ENCODE results near the gene POU6F2. TPM values are rescaled to one million over a fixed set of nuclear protein-coding genes. Genes with fewer than 3 reads are reported as not detected.

Gene POU6F2
- total RNA-seq, 4 donors from 2014 or later: 0.31 to 0.66 TPM; not detected in 2

DNA sequence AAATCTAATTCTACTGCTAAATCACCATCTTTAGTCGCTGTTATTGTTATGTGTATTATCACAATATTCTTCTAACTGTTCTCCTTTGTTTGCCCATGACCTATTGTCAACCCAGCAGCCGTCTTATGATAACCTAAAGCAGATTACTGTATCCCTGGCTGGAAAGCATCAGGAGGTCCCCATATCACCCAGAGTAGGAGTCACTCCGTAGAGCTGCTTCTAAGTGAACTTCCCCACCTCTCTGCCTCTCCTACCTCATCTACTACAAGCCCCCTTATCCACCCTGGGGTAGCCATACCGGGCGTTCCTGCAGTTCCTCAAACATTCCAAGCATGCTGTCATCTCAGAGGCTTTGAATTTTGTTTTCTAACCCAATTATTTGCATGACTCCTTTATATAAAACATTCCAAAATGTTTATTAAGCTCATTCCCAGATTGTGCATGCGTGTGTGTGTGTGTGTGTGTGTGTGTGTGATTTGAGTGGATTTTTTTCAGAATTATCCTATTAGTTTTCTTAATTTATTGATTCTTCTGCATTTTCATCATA, 39.7 kb downstream of the POU6F2 start:
- WGBS, 2 donors (ENCODE audit: low coverage in 1 of 2): 51 to 52% methylated on average over 5 to 6 of the region's 6 CpGs

DNA sequence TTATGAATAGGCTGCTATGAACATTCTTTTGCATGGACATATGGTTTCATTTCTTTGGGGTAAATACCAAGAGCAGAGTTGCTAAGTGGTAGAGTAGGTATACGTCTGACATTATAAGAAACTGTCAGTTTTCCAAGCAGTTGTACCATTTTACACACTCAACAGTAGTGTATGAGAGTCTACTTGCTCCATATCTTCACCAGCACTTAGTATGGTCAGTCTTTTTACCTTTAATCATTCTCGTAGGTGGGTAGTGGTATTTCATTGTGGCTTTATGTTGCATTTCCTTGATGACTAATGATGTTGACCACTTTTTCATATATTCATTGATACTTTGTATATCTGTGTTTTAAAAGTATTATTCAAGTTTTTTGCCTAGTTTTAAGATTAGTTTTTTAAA, 45.1 kb downstream of the POU6F2 start:
- TF ChIP-seq POLR2A (IDR thresholded peaks at IDR 0.05) (no peak), EP300 (IDR thresholded peaks at IDR 0.05) (no peak), POLR2AphosphoS5 (IDR thresholded peaks at IDR 0.05) (no peak)
- TF ChIP-seq, protein P1, sequence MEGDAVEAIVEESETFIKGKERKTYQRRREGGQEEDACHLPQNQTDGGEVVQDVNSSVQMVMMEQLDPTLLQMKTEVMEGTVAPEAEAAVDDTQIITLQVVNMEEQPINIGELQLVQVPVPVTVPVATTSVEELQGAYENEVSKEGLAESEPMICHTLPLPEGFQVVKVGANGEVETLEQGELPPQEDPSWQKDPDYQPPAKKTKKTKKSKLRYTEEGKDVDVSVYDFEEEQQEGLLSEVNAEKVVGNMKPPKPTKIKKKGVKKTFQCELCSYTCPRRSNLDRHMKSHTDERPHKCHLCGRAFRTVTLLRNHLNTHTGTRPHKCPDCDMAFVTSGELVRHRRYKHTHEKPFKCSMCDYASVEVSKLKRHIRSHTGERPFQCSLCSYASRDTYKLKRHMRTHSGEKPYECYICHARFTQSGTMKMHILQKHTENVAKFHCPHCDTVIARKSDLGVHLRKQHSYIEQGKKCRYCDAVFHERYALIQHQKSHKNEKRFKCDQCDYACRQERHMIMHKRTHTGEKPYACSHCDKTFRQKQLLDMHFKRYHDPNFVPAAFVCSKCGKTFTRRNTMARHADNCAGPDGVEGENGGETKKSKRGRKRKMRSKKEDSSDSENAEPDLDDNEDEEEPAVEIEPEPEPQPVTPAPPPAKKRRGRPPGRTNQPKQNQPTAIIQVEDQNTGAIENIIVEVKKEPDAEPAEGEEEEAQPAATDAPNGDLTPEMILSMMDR (IDR thresholded peaks at IDR 0.05): no peak
- Histone ChIP-seq H3K4me3 (no peak overlapping the region), H3K4me1 (no peaks in the 10 kb centered on the region), H3K27ac (no peak overlapping the region), H3K9me3 (peaks cover 0 to 16% (median 0%) of the 10 kb centered on the region in 3 donors), H3K27me3 (no peaks in the 10 kb centered on the region), H3K36me3 (no peaks in the 10 kb centered on the region)
- ATAC-seq: no peak
- WGBS, 2 donors (ENCODE audit: low coverage in 1 of 2): 89 to 100% methylated on average over 2 of the region's 2 CpGs

More for the DNA sequence above, 39.7 kb downstream of the POU6F2 start:
- Histone ChIP-seq H3K36me3 (no peaks in the 10 kb centered on the region), H3K4me3 (no peak overlapping the region), H3K27me3 (peaks cover 4% of the 10 kb centered on the region), H3K9me3 (peaks cover 0 to 2% (median 0%) of the 10 kb centered on the region in 3 donors), H3K4me1 (no peaks in the 10 kb centered on the region), H3K27ac (no peak overlapping the region)
- no peak for ATAC-seq
- TF ChIP-seq POLR2AphosphoS5 (IDR thresholded peaks at IDR 0.05): no peak
- TF ChIP-seq, protein P1 (IDR thresholded peaks at IDR 0.05): no peak
- no peak for TF ChIP-seq EP300 (IDR thresholded peaks at IDR 0.05)
- TF ChIP-seq POLR2A (IDR thresholded peaks at IDR 0.05): no peak

DNA sequence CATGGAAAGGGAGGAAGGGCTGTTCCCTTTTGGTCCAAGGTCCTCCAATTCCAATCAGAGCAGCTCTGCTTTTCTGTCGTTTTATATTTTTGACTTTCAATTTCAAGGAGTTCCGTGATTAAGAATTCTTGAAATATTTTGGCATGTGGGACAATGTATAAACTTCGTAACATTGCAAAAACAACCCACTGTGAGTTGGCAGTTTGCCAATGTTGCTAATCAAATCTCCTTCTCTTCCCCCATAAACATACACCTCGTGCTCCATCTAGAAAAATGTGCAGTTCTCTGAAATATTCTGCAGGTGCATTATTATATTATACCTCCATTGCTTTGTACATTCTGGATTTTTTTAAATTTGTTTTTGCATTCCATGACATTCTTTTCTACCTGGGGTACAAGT, 49.8 kb downstream of the POU6F2 start:
- no peak for ATAC-seq
- TF ChIP-seq, protein P1 (IDR thresholded peaks at IDR 0.05): no peak
- no peak for TF ChIP-seq EP300 (IDR thresholded peaks at IDR 0.05)
- no peak for TF ChIP-seq POLR2A (IDR thresholded peaks at IDR 0.05)
- no peak for TF ChIP-seq POLR2AphosphoS5 (IDR thresholded peaks at IDR 0.05)
- Histone ChIP-seq H3K36me3 (no peaks in the 10 kb centered on the region), H3K27me3 (peaks cover 4% of the 10 kb centered on the region), H3K27ac (no peak overlapping the region), H3K9me3 (peaks cover 0 to 13% (median 0%) of the 10 kb centered on the region in 3 donors), H3K4me1 (no peaks in the 10 kb centered on the region), H3K4me3 (no peak overlapping the region)
- 31% methylated on average over 4 of the region's 4 CpGs for WGBS, 2 donors (ENCODE audit: low coverage in 1 of 2)

DNA sequence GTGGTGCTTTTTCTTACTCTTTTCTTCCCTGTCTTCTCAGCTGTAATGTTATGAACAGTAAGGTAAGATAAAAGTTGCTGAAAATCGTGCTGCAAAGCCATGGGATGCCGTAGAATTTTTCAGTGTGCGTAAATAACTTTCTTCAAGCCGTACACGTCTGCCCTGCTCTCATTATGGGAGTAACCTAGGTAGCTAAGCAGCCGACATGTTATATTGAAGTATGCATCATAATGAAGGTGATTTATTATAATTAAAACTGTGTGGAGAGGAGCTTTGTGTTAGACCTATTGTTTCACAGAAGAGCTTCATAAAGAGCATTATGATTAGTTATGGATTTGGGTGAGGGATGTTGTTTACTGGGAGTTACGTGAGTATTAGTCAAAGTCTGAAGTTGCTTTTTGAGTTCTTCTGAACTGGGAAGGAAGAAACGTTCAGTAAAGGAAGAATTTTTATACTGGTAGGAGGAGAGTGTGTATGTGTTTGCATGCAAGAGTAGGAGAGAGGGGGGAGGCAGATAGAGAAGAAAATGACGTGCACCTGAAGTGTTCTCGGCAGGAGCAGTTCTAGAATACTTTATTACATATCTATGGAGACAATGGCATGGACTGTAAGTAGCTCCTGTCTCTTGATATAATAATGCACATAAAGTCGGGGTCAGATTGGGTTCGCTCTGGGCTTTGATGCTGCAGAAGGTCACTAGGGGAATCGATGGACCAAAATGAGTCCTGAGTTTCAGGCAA, 56.3 kb downstream of the POU6F2 start:
- WGBS, 2 donors (ENCODE audit: low coverage in 1 of 2): 70 to 73% methylated on average over 11 to 13 of the region's 13 CpGs

More for the DNA sequence above, 56.3 kb downstream of the POU6F2 start:
- no peak overlapping the region for H3K27ac ChIP-seq
- no peaks in the 10 kb centered on the region for H3K9me3 ChIP-seq
- no peak for TF ChIP-seq POLR2A (IDR thresholded peaks at IDR 0.05)
- no peak for TF ChIP-seq EP300 (IDR thresholded peaks at IDR 0.05)
- TF ChIP-seq, protein P1 (IDR thresholded peaks at IDR 0.05): no peak
- no peak for TF ChIP-seq POLR2AphosphoS5 (IDR thresholded peaks at IDR 0.05)
- peaks cover 13% of the 10 kb centered on the region for H3K27me3 ChIP-seq
- H3K36me3 ChIP-seq: no peaks in the 10 kb centered on the region
- peaks cover 0 to 12% (median 0%) of the 10 kb centered on the region in 3 donors for H3K4me1 ChIP-seq
- ATAC-seq: no peak
- H3K4me3 ChIP-seq: no peak overlapping the region
